DLD1 (cell line): ENCODE measurements around the gene MGAT5.

ENCODE experiments used
- in situ Hi-C: cut with HindIII; loops from 2 replicates; pipeline ENCODE4 v1.10.0; 2017; ENCODE audit warnings: low sequenced_read_pairs

Gene MGAT5

GRCh38 chr2:134413430-134413829 is 159.6 kb downstream of the MGAT5 start:
- in situ Hi-C loops = no loop called here

GRCh38 chr2:134413912-134414311 is 160.0 kb downstream of the MGAT5 start:
- in situ Hi-C loops = no loop called here

GRCh38 chr2:134416018-134416417 is 162.1 kb downstream of the MGAT5 start:
- in situ Hi-C loops = no loop called here

- in situ Hi-C loops = no loop called here
These were observed 162.8 kb downstream of the MGAT5 start for GRCh38 chr2:134416637-134417036.

GRCh38 chr2:134417968-134418582 is 164.2 kb downstream of the MGAT5 start:
- in situ Hi-C loops = no loop called here

GRCh38 chr2:134420259-134420658 is 166.4 kb downstream of the MGAT5 start:
- in situ Hi-C loops = no loop called here

- in situ Hi-C loops = no loop called here
These were observed 167.0 kb downstream of the MGAT5 start for GRCh38 chr2:134420920-134421319.

- in situ Hi-C loops = no loop called here
These were observed 167.9 kb downstream of the MGAT5 start for GRCh38 chr2:134421556-134422328.

GRCh38 chr2:134425724-134426496 is 172.0 kb downstream of the MGAT5 start:
- in situ Hi-C loops = no loop called here

GRCh38 chr2:134426721-134427120 is 172.8 kb downstream of the MGAT5 start:
- in situ Hi-C loops = no loop called here

- in situ Hi-C loops = no loop called here
These were observed 176.0 kb downstream of the MGAT5 start for GRCh38 chr2:134429886-134430285.

GRCh38 chr2:134431838-134432434 is 178.1 kb downstream of the MGAT5 start:
- in situ Hi-C loops = no loop called here

GRCh38 chr2:134432435-134432883 is 178.6 kb downstream of the MGAT5 start:
- in situ Hi-C loops = no loop called here

- in situ Hi-C loops = no loop called here
These were observed 179.6 kb downstream of the MGAT5 start for GRCh38 chr2:134433469-134433868.

GRCh38 chr2:134433979-134434378 is 180.1 kb downstream of the MGAT5 start:
- in situ Hi-C loops = no loop called here

GRCh38 chr2:134435505-134435904 is 181.6 kb downstream of the MGAT5 start:
- in situ Hi-C loops = no loop called here

- in situ Hi-C loops = no loop called here
These were observed 182.1 kb downstream of the MGAT5 start for GRCh38 chr2:134435936-134436335.

- in situ Hi-C loops = no loop called here
These were observed 182.8 kb downstream of the MGAT5 start for GRCh38 chr2:134436706-134437105.

GRCh38 chr2:134438371-134438770 is 184.5 kb downstream of the MGAT5 start:
- in situ Hi-C loops = no loop called here

- in situ Hi-C loops = no loop called here
These were observed 186.6 kb downstream of the MGAT5 start for GRCh38 chr2:134440336-134440909.
